GM19452 (cell line): Measurements from ENCODE around the gene RCCD1.
A peak's percentile ranks its signal among the peaks of the same experiment; 100 is the strongest.
"Not testable (repeated sequence)": the region's sequence is repeated elsewhere in the genome, so short reads cannot be mapped to it uniquely, and the experiment has no call there.

ENCODE experiments used
- ATAC-seq: cut with Tn5 transposase; IDR thresholded peaks from one replicate; pipeline ENCODE4 v1.9.1; 2021; ENCODE audit not compliant: unreplicated experiment

Gene RCCD1

GRCh38 chr15:90954712-90955623, at the start of gene RCCD1:
RCCD1 (plus strand) TSS chr15:90954884; CDS start chr15:90956735, 1,851 bp downstream.
- peak; percentile 91 for ATAC-seq

GRCh38 chr15:90905306-90906180, 49.1 kb upstream of the RCCD1 start:
- no peak for ATAC-seq

- no peak for ATAC-seq
These were observed 48.4 kb upstream of the RCCD1 start for GRCh38 chr15:90906181-90906849.

GRCh38 chr15:90907051-90907660, 47.5 kb upstream of the RCCD1 start:
- no peak for ATAC-seq

GRCh38 chr15:90907838-90908507, 46.7 kb upstream of the RCCD1 start:
- ATAC-seq: no peak

GRCh38 chr15:90909449-90909848, 45.2 kb upstream of the RCCD1 start:
- ATAC-seq: not testable (repeated sequence)

GRCh38 chr15:90909976-90910375, 44.7 kb upstream of the RCCD1 start:
- no peak for ATAC-seq

- no peak for ATAC-seq
These were observed 44.0 kb upstream of the RCCD1 start for GRCh38 chr15:90910441-90911301.

- no peak for ATAC-seq
These were observed 43.4 kb upstream of the RCCD1 start for GRCh38 chr15:90911302-90911623.

- no peak for ATAC-seq
These were observed 42.5 kb upstream of the RCCD1 start for GRCh38 chr15:90911906-90912769.

- no peak for ATAC-seq
These were observed 42.0 kb upstream of the RCCD1 start for GRCh38 chr15:90912770-90913075.

GRCh38 chr15:90913398-90913944, 41.2 kb upstream of the RCCD1 start:
- no peak for ATAC-seq

- no peak for ATAC-seq
These were observed 40.2 kb upstream of the RCCD1 start for GRCh38 chr15:90914305-90915080.

- ATAC-seq: no peak
These were observed 39.4 kb upstream of the RCCD1 start for GRCh38 chr15:90915216-90915807.

GRCh38 chr15:90915808-90916440, 38.8 kb upstream of the RCCD1 start:
- ATAC-seq: no peak

- ATAC-seq: no peak
These were observed 38.2 kb upstream of the RCCD1 start for GRCh38 chr15:90916461-90916860.

- no peak for ATAC-seq
These were observed 37.1 kb upstream of the RCCD1 start for GRCh38 chr15:90917569-90917968.
